ENCODE data around the gene OR2W3. TPM values are rescaled to one million over a fixed set of nuclear protein-coding genes. Genes with fewer than 3 reads are reported as not detected.

The OR2W3 gene
- total RNA-seq, 1 donor from 2014 or later = not detected

GRCh38 chr1:247913786-247914185, 18.4 kb downstream of the OR2W3 start:
- Histone ChIP-seq H3K4me2 (no peak overlapping the region), H3F3A (ENCODE audit: low read depth) (no peaks in the 10 kb centered on the region), H3K27me3 (no peaks in the 10 kb centered on the region), H3K79me2 (ENCODE audit: low read depth) (no peaks in the 10 kb centered on the region), H3K27ac (no peak overlapping the region), H3K9me3 (ENCODE audit: low read depth) (peaks cover 28% of the 10 kb centered on the region), H3K4me3 (no peak overlapping the region), H3K9ac (no peak overlapping the region), H3K36me3 (no peaks in the 10 kb centered on the region), H2AFZ (replicated peaks) (no peak overlapping the region), H4K20me1 (ENCODE audit: low read depth) (no peaks in the 10 kb centered on the region), H3K4me1 (no peaks in the 10 kb centered on the region)
- TF ChIP-seq CTCF (IDR thresholded peaks at IDR 0.05) (no peak), EZH2phosphoT487 (IDR thresholded peaks at IDR 0.05) (no peak), EZH2 (IDR thresholded peaks at IDR 0.05) (no peak)
- Mint-ChIP-seq H3K27ac (no peak overlapping the region), H3K36me3 (no peaks in the 10 kb centered on the region), H3K9me3 (peaks cover 16% of the 10 kb centered on the region), H3K27me3 (ENCODE audit: insufficient read depth, low read depth) (peaks cover 2% of the 10 kb centered on the region), H3K4me1 (no peaks in the 10 kb centered on the region), H3K4me3 (no peak overlapping the region)
- no peak for DNase-seq (ENCODE audit: low spot score)

GRCh38 chr1:247914941-247915662, 19.7 kb downstream of the OR2W3 start:
- no peaks in the 10 kb centered on the region for H3K27me3 ChIP-seq
- peaks cover 28% of the 10 kb centered on the region for H3K9me3 ChIP-seq (ENCODE audit: low read depth)
- H2AFZ ChIP-seq (replicated peaks) = no peak overlapping the region
- no peaks in the 10 kb centered on the region for H3K79me2 ChIP-seq (ENCODE audit: low read depth)
- no peak overlapping the region for H3K4me3 Mint-ChIP-seq
- no peak for DNase-seq (ENCODE audit: low spot score)
- no peaks in the 10 kb centered on the region for H3K4me1 ChIP-seq
- no peak overlapping the region for H3K9ac ChIP-seq
- no peak overlapping the region for H3K27ac ChIP-seq
- H3K27me3 Mint-ChIP-seq (ENCODE audit: insufficient read depth, low read depth) = peaks cover 2% of the 10 kb centered on the region
- no peak overlapping the region for H3K4me2 ChIP-seq
- no peak overlapping the region for H3K4me3 ChIP-seq
- H3K27ac Mint-ChIP-seq = no peak overlapping the region
- H3K36me3 ChIP-seq = no peaks in the 10 kb centered on the region
- H3K9me3 Mint-ChIP-seq = peaks cover 16% of the 10 kb centered on the region
- TF ChIP-seq EZH2phosphoT487 (IDR thresholded peaks at IDR 0.05) (no peak), CTCF (IDR thresholded peaks at IDR 0.05) (no peak), EZH2 (IDR thresholded peaks at IDR 0.05) (no peak)
- H3K36me3 Mint-ChIP-seq = no peaks in the 10 kb centered on the region
- H4K20me1 ChIP-seq (ENCODE audit: low read depth) = no peaks in the 10 kb centered on the region
- no peaks in the 10 kb centered on the region for H3F3A ChIP-seq (ENCODE audit: low read depth)
- no peaks in the 10 kb centered on the region for H3K4me1 Mint-ChIP-seq

GRCh38 chr1:247919952-247920351, 24.6 kb downstream of the OR2W3 start, which contains the start of gene OR2T8:
Gene OR2T8 (plus strand): TSS chr1:247920252. CDS start chr1:247921018, 766 bp downstream.
- Mint-ChIP-seq H3K4me3 (no peak within 1 kb of the TSS), H3K4me1 (no peaks in the 10 kb centered on the region), H3K36me3 (no peaks in the 10 kb centered on the region), H3K9me3 (peaks cover 7% of the 10 kb centered on the region), H3K27me3 (ENCODE audit: insufficient read depth, low read depth) (no peaks in the 10 kb centered on the region), H3K27ac (no peak within 1 kb of the TSS)
- Histone ChIP-seq H3K36me3 (no peaks in the 10 kb centered on the region), H3K27me3 (no peaks in the 10 kb centered on the region), H3K4me1 (no peaks in the 10 kb centered on the region), H3K4me2 (no peak within 1 kb of the TSS), H3K9me3 (ENCODE audit: low read depth) (peaks cover 15% of the 10 kb centered on the region), H2AFZ (replicated peaks) (no peak within 1 kb of the TSS), H3K4me3 (no peak within 1 kb of the TSS), H3K9ac (no peak within 1 kb of the TSS), H3K79me2 (ENCODE audit: low read depth) (no peaks in the 10 kb centered on the region), H3K27ac (no peak within 1 kb of the TSS), H4K20me1 (ENCODE audit: low read depth) (no peaks in the 10 kb centered on the region), H3F3A (ENCODE audit: low read depth) (no peaks in the 10 kb centered on the region)
- DNase-seq (ENCODE audit: low spot score) = no peak
- TF ChIP-seq CTCF (IDR thresholded peaks at IDR 0.05) = no peak
- no peak for TF ChIP-seq EZH2phosphoT487 (IDR thresholded peaks at IDR 0.05)

Data from neural progenitor cell (in vitro differentiated cells).